Measurements from ENCODE around the gene BUD23. TPM values are rescaled to one million over a fixed set of nuclear protein-coding genes. Genes with fewer than 3 reads are reported as not detected.

Gene BUD23
- total and polyA plus RNA-seq, 9 of the 15 experiments (the other 6 are each of a cell fraction or from before 2014, with no cell fraction given), result 79.5 to 270 (median 150) TPM

GRCh38 chr7:73734619-73735527, 51.5 kb downstream of the BUD23 start (continued):
- TF ChIP-seq, protein P1, sequence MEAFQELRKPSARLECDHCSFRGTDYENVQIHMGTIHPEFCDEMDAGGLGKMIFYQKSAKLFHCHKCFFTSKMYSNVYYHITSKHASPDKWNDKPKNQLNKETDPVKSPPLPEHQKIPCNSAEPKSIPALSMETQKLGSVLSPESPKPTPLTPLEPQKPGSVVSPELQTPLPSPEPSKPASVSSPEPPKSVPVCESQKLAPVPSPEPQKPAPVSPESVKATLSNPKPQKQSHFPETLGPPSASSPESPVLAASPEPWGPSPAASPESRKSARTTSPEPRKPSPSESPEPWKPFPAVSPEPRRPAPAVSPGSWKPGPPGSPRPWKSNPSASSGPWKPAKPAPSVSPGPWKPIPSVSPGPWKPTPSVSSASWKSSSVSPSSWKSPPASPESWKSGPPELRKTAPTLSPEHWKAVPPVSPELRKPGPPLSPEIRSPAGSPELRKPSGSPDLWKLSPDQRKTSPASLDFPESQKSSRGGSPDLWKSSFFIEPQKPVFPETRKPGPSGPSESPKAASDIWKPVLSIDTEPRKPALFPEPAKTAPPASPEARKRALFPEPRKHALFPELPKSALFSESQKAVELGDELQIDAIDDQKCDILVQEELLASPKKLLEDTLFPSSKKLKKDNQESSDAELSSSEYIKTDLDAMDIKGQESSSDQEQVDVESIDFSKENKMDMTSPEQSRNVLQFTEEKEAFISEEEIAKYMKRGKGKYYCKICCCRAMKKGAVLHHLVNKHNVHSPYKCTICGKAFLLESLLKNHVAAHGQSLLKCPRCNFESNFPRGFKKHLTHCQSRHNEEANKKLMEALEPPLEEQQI (IDR thresholded peaks at IDR 0.05), result no peak; the same call in 1 of the 2 replicates
- TF ChIP-seq CREB5 (CRISPR knock-in tag; IDR thresholded peaks at IDR 0.05) (no peak), L3MBTL2 (IDR thresholded peaks at IDR 0.05) (peak; percentile 63), BHLHE40 (IDR thresholded peaks at IDR 0.05; ENCODE audit: low read length) (peak; percentile 60), ZNF184 (CRISPR knock-in tag; IDR thresholded peaks at IDR 0.05) (no peak), ZBTB12 (CRISPR knock-in tag; IDR thresholded peaks at IDR 0.05) (no peak), ZNF589 (CRISPR knock-in tag; IDR thresholded peaks at IDR 0.05; ENCODE audit: low read depth) (no peak), RAD21 (CRISPR knock-in tag; conservative IDR thresholded peaks at IDR 0.05 in 1 of 2, IDR thresholded peaks at IDR 0.05 in 1 of 2) (peak; percentile 90 to 92), YBX1 (IDR thresholded peaks at IDR 0.05) (no peak), ZNF76 (CRISPR knock-in tag; IDR thresholded peaks at IDR 0.05; ENCODE audit: borderline replicate concordance) (no peak), POLR2H (tag; IDR thresholded peaks at IDR 0.05; ENCODE audit: low read depth) (no peak), JUNB (CRISPR knock-in tag; conservative IDR thresholded peaks at IDR 0.05) (no peak), EP400 (IDR thresholded peaks at IDR 0.05) (no peak), ZBED1 (IDR thresholded peaks at IDR 0.05) (0 out of 2 replicates have a peak, but pooled peaks have one; percentile 35), NFIC (IDR thresholded peaks at IDR 0.05) (peak; percentile 33; the same call in 1 of the 2 replicates), ZNF3 (CRISPR knock-in tag; IDR thresholded peaks at IDR 0.05) (no peak), RAD51 (IDR thresholded peaks at IDR 0.05; ENCODE audit: borderline replicate concordance, low read depth) (no peak), PHTF2 (CRISPR knock-in tag; IDR thresholded peaks at IDR 0.05) (no peak), ARID1B (IDR thresholded peaks at IDR 0.05) (no peak)
- TF ChIP-seq, protein P2, sequence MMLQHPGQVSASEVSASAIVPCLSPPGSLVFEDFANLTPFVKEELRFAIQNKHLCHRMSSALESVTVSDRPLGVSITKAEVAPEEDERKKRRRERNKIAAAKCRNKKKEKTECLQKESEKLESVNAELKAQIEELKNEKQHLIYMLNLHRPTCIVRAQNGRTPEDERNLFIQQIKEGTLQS (IDR thresholded peaks at IDR 0.05), result 0 out of 2 replicates have a peak, but pooled peaks have one; percentile 17
- TF ChIP-seq, protein P2 (CRISPR knock-in tag; conservative IDR thresholded peaks at IDR 0.05), result peak; percentile 74
- TF ChIP-seq, protein P3, sequence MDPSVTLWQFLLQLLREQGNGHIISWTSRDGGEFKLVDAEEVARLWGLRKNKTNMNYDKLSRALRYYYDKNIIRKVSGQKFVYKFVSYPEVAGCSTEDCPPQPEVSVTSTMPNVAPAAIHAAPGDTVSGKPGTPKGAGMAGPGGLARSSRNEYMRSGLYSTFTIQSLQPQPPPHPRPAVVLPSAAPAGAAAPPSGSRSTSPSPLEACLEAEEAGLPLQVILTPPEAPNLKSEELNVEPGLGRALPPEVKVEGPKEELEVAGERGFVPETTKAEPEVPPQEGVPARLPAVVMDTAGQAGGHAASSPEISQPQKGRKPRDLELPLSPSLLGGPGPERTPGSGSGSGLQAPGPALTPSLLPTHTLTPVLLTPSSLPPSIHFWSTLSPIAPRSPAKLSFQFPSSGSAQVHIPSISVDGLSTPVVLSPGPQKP (CRISPR knock-in tag; IDR thresholded peaks at IDR 0.05), result no peak
